ENCODE results near the gene BCAP31.
"Not testable (repeated sequence)": the region's sequence is repeated elsewhere in the genome, so short reads cannot be mapped to it uniquely, and the experiment has no call there.

DNA sequence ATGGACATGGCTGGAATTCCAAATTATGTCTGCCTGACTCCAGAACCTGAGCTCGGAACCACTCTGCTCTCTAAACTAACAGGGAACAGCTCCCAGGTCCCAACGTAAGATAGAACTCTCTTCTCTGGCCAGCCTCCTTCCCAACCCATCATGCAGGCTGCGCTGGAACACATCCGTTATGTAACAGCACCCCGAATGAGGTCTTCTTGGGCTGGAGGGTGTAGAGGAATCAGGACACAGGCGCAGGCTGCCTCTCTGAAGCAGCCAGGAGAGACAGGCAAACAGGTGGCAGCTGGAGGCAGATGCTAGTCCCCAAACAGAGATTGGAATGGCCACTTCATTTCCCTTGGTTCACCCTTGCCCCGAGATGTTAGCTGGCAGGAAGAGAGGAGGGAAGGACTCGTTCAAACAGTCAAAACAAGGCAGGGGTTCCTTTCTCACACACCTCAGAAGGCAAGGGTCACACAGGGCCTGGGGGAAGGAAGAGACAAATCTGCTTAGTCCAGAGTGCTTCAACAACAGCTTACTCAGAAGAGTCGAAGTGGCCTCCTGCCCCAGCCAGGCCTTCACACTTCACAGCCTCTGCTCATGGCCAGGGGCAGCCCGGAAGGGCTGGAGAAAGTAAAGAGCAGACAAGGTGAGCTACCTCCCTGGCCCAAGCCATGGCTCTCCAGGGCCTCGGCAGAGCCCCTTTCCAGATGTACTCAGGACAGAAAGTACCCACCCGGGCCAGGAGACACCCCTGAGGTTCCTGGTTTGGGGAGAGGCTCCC lies 19.4 kb downstream of the BCAP31 start:
- not testable (repeated sequence) for TF ChIP-seq CTCF, POLR2A (IDR thresholded peaks at IDR 0.05)
